Measurements from ENCODE around the gene HMGA1. TPM values are rescaled to one million over a fixed set of nuclear protein-coding genes. Genes with fewer than 3 reads are reported as not detected.

HMGA1 gene
- total and polyA plus RNA-seq, 10 of the 15 experiments (the other 5 are each of a cell fraction or from before 2014, with no cell fraction given): 13.4 to 885 (median 508) TPM

DNA sequence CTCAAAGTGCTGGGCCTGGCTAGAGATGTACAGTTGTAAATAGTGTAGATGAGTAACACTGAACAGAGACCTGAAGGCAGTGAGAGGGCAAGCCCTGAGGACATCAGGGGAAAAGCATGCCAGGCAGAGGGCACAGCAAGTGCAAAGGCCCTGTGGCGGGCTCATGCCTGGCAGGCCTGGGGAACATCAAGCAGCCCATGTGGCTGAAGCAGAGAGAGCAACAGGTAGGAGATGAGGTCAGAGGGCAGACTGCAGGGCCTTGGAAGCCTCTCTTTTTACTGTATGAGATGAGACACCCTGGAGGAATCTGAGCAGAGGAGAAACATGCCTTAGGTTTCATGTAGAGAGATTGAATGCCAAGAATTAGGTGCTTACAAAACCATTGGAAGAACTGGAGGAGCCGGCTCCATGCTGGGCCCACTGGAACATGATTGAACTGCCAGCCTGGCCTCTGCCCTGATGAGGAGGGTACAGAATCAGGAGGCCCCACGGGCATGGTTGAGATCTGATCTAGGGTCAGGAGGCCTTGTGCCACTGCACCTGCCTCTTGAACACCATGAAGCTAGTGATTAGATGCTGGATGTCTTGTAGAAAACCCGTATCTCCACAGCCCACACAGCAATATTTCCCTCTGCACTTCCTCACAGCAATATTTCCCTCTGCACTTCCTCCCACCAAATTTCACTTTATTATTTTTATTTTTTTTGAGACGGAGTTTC is 5.9 kb upstream of the HMGA1 start:
- no peak overlapping the region for H3K4me2 ChIP-seq (ENCODE audit: control insufficient read depth, insufficient read depth)
- POLR2A ChIA-PET: interaction anchor here (0.6 to 2.1 kb wide), 2 partner anchors 11 to 1259 kb away, joined by 3 to 7 read pairs; no protein-coding TSS in a partner anchor
- SMC1A ChIA-PET (ENCODE audit: uncharacterized antibody, unreplicated experiment): no interaction called here
- no peak for DNase-seq (ENCODE audit: low read depth, low spot score)
- no peaks in the 10 kb centered on the region for H3K27me3 ChIP-seq (replicated peaks in 1 of 2; ENCODE audit: control insufficient read depth in 2 of 2, insufficient read depth in 2 of 2, low read length in 1 of 2)
- RAD21 ChIA-PET (ENCODE audit: unreplicated experiment): no interaction called here
- intact Hi-C loops (cut with micrococcal nuclease; ENCODE audit: unreplicated experiment): no loop called here
- no peak overlapping the region for H3K9ac ChIP-seq (ENCODE audit: control insufficient read depth, insufficient read depth, low read length)
- CTCF ChIA-PET: no interaction called here
- H3K36me3 ChIP-seq (ENCODE audit: control insufficient read depth in 2 of 2, insufficient read depth in 2 of 2, low read length in 1 of 2): no peaks in the 10 kb centered on the region
- FAIRE-seq: no peak
- H3K4me1 ChIP-seq (ENCODE audit: control insufficient read depth, insufficient read depth, low read length): peaks cover 27% of the 10 kb centered on the region
- no peaks in the 10 kb centered on the region for H4K20me1 ChIP-seq (ENCODE audit: control insufficient read depth, insufficient read depth)
- no peak overlapping the region for H2AFZ ChIP-seq (ENCODE audit: control insufficient read depth, low read depth, low read length)
- in situ Hi-C loops (cut with MboI): loop anchor here (25.0 kb wide), 1 partner anchor 381 kb away; no protein-coding TSS in a partner anchor
- H3K27ac ChIP-seq (ENCODE audit: control insufficient read depth, insufficient read depth): no peak overlapping the region
- WGBS (ENCODE audit: insufficient coverage, insufficient replicate concordance, low lambda C conversion rate, missing lambda C conversion rate): 69% methylated on average over 5 of the region's 5 CpGs
- H3K9me3 ChIP-seq (replicated peaks; ENCODE audit: control insufficient read depth, insufficient read depth, low read length): no peaks in the 10 kb centered on the region
- no peak overlapping the region for H3K4me3 ChIP-seq
- no TSS peak for BruUV-seq (replicated peaks)
- no peaks in the 10 kb centered on the region for H3K79me2 ChIP-seq (ENCODE audit: control insufficient read depth, insufficient read depth, low read length)
- ATAC-seq: no peak
- TF ChIP-seq IRF4 (IDR thresholded peaks at IDR 0.05; ENCODE audit: low read depth, low read length) (no peak), SMARCA5 (IDR thresholded peaks at IDR 0.05) (no peak), TCF7 (IDR thresholded peaks at IDR 0.05; ENCODE audit: borderline replicate concordance) (no peak), NFIC (IDR thresholded peaks at IDR 0.05; ENCODE audit: low read depth, low read length) (no peak), BACH1 (IDR thresholded peaks at IDR 0.05; ENCODE audit: borderline replicate concordance) (no peak), SMC3 (IDR thresholded peaks at IDR 0.05; ENCODE audit: borderline replicate concordance, low read length) (no peak), STAT1 (conservative IDR thresholded peaks at IDR 0.05) (no peak), CHD4 (IDR thresholded peaks at IDR 0.05) (no peak), BRCA1 (IDR thresholded peaks at IDR 0.05; ENCODE audit: low read depth, low read length) (no peak), SMAD1 (IDR thresholded peaks at IDR 0.05; ENCODE audit: low read depth, partially characterized antibody) (no peak), POLR2A (IDR thresholded peaks at IDR 0.05; ENCODE audit: low read depth, low read length) (no peak), SUZ12 (IDR thresholded peaks at IDR 0.05; ENCODE audit: unreplicated experiment) (no peak), BHLHE40 (IDR thresholded peaks at IDR 0.05; ENCODE audit: borderline replicate concordance in 1 of 2, low read depth in 2 of 2, low read length in 1 of 2) (no peak), MXI1 (IDR thresholded peaks at IDR 0.05; ENCODE audit: low read depth, low read length) (no peak), BMI1 (IDR thresholded peaks at IDR 0.05; ENCODE audit: borderline replicate concordance) (no peak), ZNF207 (IDR thresholded peaks at IDR 0.05; ENCODE audit: borderline replicate concordance) (no peak)
- TF ChIP-seq, protein P1, sequence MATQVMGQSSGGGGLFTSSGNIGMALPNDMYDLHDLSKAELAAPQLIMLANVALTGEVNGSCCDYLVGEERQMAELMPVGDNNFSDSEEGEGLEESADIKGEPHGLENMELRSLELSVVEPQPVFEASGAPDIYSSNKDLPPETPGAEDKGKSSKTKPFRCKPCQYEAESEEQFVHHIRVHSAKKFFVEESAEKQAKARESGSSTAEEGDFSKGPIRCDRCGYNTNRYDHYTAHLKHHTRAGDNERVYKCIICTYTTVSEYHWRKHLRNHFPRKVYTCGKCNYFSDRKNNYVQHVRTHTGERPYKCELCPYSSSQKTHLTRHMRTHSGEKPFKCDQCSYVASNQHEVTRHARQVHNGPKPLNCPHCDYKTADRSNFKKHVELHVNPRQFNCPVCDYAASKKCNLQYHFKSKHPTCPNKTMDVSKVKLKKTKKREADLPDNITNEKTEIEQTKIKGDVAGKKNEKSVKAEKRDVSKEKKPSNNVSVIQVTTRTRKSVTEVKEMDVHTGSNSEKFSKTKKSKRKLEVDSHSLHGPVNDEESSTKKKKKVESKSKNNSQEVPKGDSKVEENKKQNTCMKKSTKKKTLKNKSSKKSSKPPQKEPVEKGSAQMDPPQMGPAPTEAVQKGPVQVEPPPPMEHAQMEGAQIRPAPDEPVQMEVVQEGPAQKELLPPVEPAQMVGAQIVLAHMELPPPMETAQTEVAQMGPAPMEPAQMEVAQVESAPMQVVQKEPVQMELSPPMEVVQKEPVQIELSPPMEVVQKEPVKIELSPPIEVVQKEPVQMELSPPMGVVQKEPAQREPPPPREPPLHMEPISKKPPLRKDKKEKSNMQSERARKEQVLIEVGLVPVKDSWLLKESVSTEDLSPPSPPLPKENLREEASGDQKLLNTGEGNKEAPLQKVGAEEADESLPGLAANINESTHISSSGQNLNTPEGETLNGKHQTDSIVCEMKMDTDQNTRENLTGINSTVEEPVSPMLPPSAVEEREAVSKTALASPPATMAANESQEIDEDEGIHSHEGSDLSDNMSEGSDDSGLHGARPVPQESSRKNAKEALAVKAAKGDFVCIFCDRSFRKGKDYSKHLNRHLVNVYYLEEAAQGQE (IDR thresholded peaks at IDR 0.05; ENCODE audit: low read depth, low read length): no peak
- TF ChIP-seq, protein P2, sequence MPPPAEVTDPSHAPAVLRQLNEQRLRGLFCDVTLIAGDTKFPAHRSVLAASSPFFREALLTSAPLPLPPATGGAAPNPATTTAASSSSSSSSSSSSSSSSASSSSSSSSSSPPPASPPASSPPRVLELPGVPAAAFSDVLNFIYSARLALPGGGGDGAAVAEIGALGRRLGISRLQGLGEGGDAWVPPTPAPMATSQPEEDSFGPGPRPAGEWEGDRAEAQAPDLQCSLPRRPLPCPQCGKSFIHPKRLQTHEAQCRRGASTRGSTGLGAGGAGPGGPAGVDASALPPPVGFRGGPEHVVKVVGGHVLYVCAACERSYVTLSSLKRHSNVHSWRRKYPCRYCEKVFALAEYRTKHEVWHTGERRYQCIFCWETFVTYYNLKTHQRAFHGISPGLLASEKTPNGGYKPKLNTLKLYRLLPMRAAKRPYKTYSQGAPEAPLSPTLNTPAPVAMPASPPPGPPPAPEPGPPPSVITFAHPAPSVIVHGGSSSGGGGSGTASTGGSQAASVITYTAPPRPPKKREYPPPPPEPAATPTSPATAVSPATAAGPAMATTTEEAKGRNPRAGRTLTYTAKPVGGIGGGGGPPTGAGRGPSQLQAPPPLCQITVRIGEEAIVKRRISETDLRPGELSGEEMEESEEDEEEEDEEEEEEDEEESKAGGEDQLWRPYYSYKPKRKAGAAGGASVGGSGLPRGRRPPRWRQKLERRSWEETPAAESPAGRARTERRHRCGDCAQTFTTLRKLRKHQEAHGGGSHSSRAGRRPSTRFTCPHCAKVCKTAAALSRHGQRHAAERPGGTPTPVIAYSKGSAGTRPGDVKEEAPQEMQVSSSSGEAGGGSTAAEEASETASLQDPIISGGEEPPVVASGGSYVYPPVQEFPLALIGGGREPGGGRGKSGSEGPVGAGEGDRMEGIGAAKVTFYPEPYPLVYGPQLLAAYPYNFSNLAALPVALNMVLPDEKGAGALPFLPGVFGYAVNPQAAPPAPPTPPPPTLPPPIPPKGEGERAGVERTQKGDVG (CRISPR knock-in tag; IDR thresholded peaks at IDR 0.05): no peak

Measured in GM12878 (cell line).